ENCODE measurements around the gene ARHGEF16. TPM values are rescaled to one million over a fixed set of nuclear protein-coding genes. Genes with fewer than 3 reads are reported as not detected.

Gene ARHGEF16
- total RNA-seq, 1 experiment from 2014 or later, result 17.2 TPM

- H3K27me3 Mint-ChIP-seq (ENCODE audit: low read depth), result no peaks in the 10 kb centered on the region; the same call in 1 of the 2 replicates
- H3K4me1 Mint-ChIP-seq, result peaks cover 9% of the 10 kb centered on the region
- peak overlapping the region; percentile 70; the same call in 1 of the 2 replicates for H3K27ac Mint-ChIP-seq
- ATAC-seq, result peak; percentile 63
- ChIA-PET CTCF (interaction anchor here (0.5 to 3.8 kb wide), 71 partner anchors 9 to 1379 kb away, joined by 3 to 165 read pairs (median 5); partner anchors contain the start of genes MEGF6 and PANK4), POLR2A (interaction anchor here (1.2 to 1.7 kb wide), 2 partner anchors 18 to 29 kb away, joined by 3 to 11 read pairs; no protein-coding TSS in a partner anchor)
- H3K9me3 Mint-ChIP-seq, result no peaks in the 10 kb centered on the region
- TF ChIP-seq CBFB (CRISPR knock-in tag; IDR thresholded peaks at IDR 0.05; ENCODE audit: low read depth) (no peak), ETV6 (CRISPR knock-in tag; IDR thresholded peaks at IDR 0.05) (peak; percentile 32; the same call in 1 of the 2 replicates), CTCF (IDR thresholded peaks at IDR 0.05) (peak; percentile 78), HMGA2 (CRISPR knock-in tag; IDR thresholded peaks at IDR 0.05) (no peak), E2F1 (CRISPR knock-in tag; IDR thresholded peaks at IDR 0.05) (no peak), PRDM15 (CRISPR knock-in tag; IDR thresholded peaks at IDR 0.05) (no peak), ZNF532 (CRISPR knock-in tag; IDR thresholded peaks at IDR 0.05; ENCODE audit: borderline replicate concordance) (no peak), HMGXB4 (CRISPR knock-in tag; IDR thresholded peaks at IDR 0.05) (peak; percentile 82)
- H3K4me3 Mint-ChIP-seq, result peak overlapping the region; percentile 49
- H3K36me3 Mint-ChIP-seq, result no peaks in the 10 kb centered on the region
- peak; percentile 92 for DNase-seq (ENCODE audit: low spot score)
Observed at GRCh38 chr1:3453203-3453761, 1.2 kb upstream of the ARHGEF16 start.

Measured in WTC11 (cell line).